ENCODE results near the gene ZNF160. TPM values are rescaled to one million over a fixed set of nuclear protein-coding genes. Genes with fewer than 3 reads are reported as not detected.
"Not testable (repeated sequence)": the region's sequence is repeated elsewhere in the genome, so short reads cannot be mapped to it uniquely, and the experiment has no call there.

ZNF160 gene
- total and polyA plus RNA-seq, 2 experiments from 2014 or later: 53.8 to 110 TPM

DNA sequence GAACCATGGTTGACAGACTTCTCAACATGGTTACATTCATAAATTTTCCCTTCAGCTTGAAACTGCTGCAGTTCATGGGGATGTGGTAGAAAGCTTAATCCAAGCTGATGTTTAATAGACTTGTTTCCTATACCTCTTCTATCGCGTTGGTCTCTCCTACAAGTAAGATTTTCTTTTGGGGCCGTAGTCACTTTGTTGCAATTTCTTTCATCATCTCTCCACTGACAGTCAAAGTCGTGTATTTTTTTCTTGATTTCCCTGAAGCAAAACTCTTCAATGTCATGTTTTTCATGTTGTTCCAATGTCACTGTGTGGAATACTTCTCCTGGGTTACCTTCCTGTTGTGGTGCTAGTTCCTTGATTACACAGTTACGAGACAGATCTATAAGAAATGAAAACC, 6.3 kb upstream of the ZNF160 start:
- no peak for DNase-seq (ENCODE audit: low read depth in 1 of 2, low spot score in 1 of 2)
- no peaks in the 10 kb centered on the region for H3K4me1 ChIP-seq (ENCODE audit: low read depth)
- no peak overlapping the region for H3K4me3 ChIP-seq
- no peaks in the 10 kb centered on the region for H3K9me3 ChIP-seq (ENCODE audit: low read depth)
- H3K27me3 ChIP-seq: no peaks in the 10 kb centered on the region
- no peak for TF ChIP-seq CTCF (IDR thresholded peaks at IDR 0.05; ENCODE audit: low read depth, low read length)
- peaks cover 37% of the 10 kb centered on the region for H3K36me3 ChIP-seq
- no peak overlapping the region for H3K27ac ChIP-seq

- TF ChIP-seq CTCF (IDR thresholded peaks at IDR 0.05; ENCODE audit: low read depth, low read length): no peak
- Histone ChIP-seq H3K4me1 (ENCODE audit: low read depth) (peaks cover 13% of the 10 kb centered on the region), H3K9me3 (ENCODE audit: low read depth) (no peaks in the 10 kb centered on the region), H3K27ac (peak overlapping the region; percentile 36), H3K27me3 (no peaks in the 10 kb centered on the region), H3K36me3 (peaks cover 2% of the 10 kb centered on the region), H3K4me3 (peak overlapping the region; percentile 86)
- DNase-seq (ENCODE audit: low read depth in 1 of 2, low spot score in 1 of 2): peak; percentile 54 to 61
Observed at GRCh38 chr19:53102756-53103233, 427 bp downstream of the ZNF160 start.

DNA sequence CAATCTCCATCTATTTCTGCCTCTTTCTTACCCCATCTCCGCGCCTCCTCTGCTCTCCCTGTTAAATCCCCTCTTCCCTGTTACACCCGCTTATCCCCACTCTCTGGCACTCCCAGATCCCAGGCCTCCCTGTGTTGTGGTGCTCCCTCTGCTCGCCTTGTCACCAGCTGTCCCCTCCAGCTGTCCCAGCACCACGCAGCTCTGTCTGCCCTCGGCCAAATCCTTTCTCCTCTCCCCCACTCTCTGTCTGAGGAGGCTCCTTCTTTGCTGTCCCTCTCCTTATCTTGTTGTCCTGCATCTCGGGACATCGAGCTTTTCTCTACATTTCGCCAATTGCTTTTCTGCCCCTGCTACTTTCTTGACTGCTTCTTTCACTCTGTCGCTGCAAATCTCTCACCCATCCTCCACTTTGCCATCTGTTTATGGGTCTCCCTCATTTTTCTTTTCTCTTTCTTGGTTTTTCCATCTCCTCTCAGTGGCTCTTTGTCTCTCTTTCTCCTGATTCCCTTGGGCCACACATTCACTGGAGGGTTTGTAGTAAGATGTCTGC, 941 bp downstream of the ZNF160 start:
- no peaks in the 10 kb centered on the region for H3K36me3 ChIP-seq
- no peaks in the 10 kb centered on the region for H3K27me3 ChIP-seq
- no peak for TF ChIP-seq CTCF (IDR thresholded peaks at IDR 0.05; ENCODE audit: low read depth, low read length)
- H3K4me1 ChIP-seq (ENCODE audit: low read depth): peaks cover 16% of the 10 kb centered on the region
- peak in 1 of 2 donors; percentile 2 for DNase-seq (ENCODE audit: low read depth in 1 of 2, low spot score in 1 of 2)
- H3K4me3 ChIP-seq: peak overlapping the region; percentile 86
- H3K27ac ChIP-seq: peak overlapping the region; percentile 36
- no peaks in the 10 kb centered on the region for H3K9me3 ChIP-seq (ENCODE audit: low read depth)

- H3K27me3 ChIP-seq: no peaks in the 10 kb centered on the region
- TF ChIP-seq CTCF (IDR thresholded peaks at IDR 0.05; ENCODE audit: low read depth, low read length): no peak
- H3K4me1 ChIP-seq (ENCODE audit: low read depth): peaks cover 16% of the 10 kb centered on the region
- no peaks in the 10 kb centered on the region for H3K9me3 ChIP-seq (ENCODE audit: low read depth)
- peak in 1 of 2 donors; percentile 6 for DNase-seq (ENCODE audit: low read depth in 1 of 2, low spot score in 1 of 2)
- H3K36me3 ChIP-seq: no peaks in the 10 kb centered on the region
- peak overlapping the region; percentile 36 for H3K27ac ChIP-seq
- H3K4me3 ChIP-seq: peak overlapping the region; percentile 86
Observed at GRCh38 chr19:53101518-53101917, 1.7 kb downstream of the ZNF160 start.

- Histone ChIP-seq H3K4me1 (ENCODE audit: low read depth) (peaks cover 16% of the 10 kb centered on the region), H3K27ac (peak overlapping the region; percentile 65)
- not testable (repeated sequence) for H3K36me3 ChIP-seq; H3K9me3 ChIP-seq (ENCODE audit: low read depth); H3K27me3 ChIP-seq; DNase-seq (ENCODE audit: low read depth in 1 of 2, low spot score in 1 of 2); H3K4me3 ChIP-seq
Observed at GRCh38 chr19:53098570-53098969, 4.7 kb downstream of the ZNF160 start.

- H3K4me1 ChIP-seq (ENCODE audit: low read depth): peaks cover 13% of the 10 kb centered on the region
- not testable (repeated sequence) for DNase-seq (ENCODE audit: low read depth in 1 of 2, low spot score in 1 of 2); H3K9me3 ChIP-seq (ENCODE audit: low read depth); H3K4me3 ChIP-seq; H3K27me3 ChIP-seq; H3K36me3 ChIP-seq
- peak overlapping the region; percentile 65 for H3K27ac ChIP-seq
Observed at GRCh38 chr19:53096982-53097690, 6.1 kb downstream of the ZNF160 start.

GRCh38 chr19:53096579-53096978, 6.6 kb downstream of the ZNF160 start:
- not testable (repeated sequence) for H3K4me3 ChIP-seq; H3K9me3 ChIP-seq (ENCODE audit: low read depth); H3K36me3 ChIP-seq; DNase-seq (ENCODE audit: low read depth in 1 of 2, low spot score in 1 of 2); H3K4me1 ChIP-seq (ENCODE audit: low read depth); H3K27ac ChIP-seq; H3K27me3 ChIP-seq

All from cardiac muscle cell (in vitro differentiated cells and primary cell).